Caco-2 (cell line): Measurements from ENCODE around the gene VWA5A. TPM values are rescaled to one million over a fixed set of nuclear protein-coding genes. Genes with fewer than 3 reads are reported as not detected.

ENCODE experiments used
- BruUV-seq: library from RNA; stranded (reverse); fragments of 400-500 nt; replicated peaks from 2 replicates; lab custom pipeline; 2021; lab: Mats Ljungman, UMichigan
- CTCF ChIA-PET: fragments of 300-600 bp; sonication (Branson Sonifier 250); formaldehyde crosslinking; loops from one replicate; lab custom pipeline; 2022; ENCODE audit warnings: antibody characterized with exemption; lab: Charles Lee
- POLR2A ChIA-PET: fragments of 300-600 bp; sonication (Branson Sonifier 250); formaldehyde crosslinking; loops from one replicate; lab custom pipeline; 2022; ENCODE audit warnings: antibody characterized with exemption; lab: Charles Lee
- DNase-seq, 2 experiments: peaks; one replicate each; pipeline versions ENCODE4 v3.0.0 to v3.0.0-alpha.2; 2020 to 2022
- H3K27me3 ChIP-seq: replicated peaks from 2 replicates; pipeline ENCODE4 v1.6.0; 2011; ENCODE audit warnings: low read length; ENCODE audit not compliant: control insufficient read depth, insufficient read depth
- H3K36me3 ChIP-seq: 2 replicates; pipeline ENCODE4 v1.5.1; 2011; ENCODE audit warnings: low read length; ENCODE audit not compliant: control insufficient read depth, insufficient read depth
- H3K4me1 ChIP-seq: fragments of 250-450 bp; sonication (Bioruptor Pico); 2 replicates; pipeline ENCODE4 v1.5.1; 2020; ENCODE audit warnings: mild to moderate bottlenecking
- H3K4me3 ChIP-seq: 2 replicates; pipeline ENCODE4 v1.5.1; 2011; ENCODE audit warnings: low read depth, mild to moderate bottlenecking, control low read depth, low read length
- H3K9me3 ChIP-seq: fragments of 250-450 bp; sonication (Bioruptor Pico); 2 replicates; pipeline ENCODE4 v1.5.1; 2020; ENCODE audit warnings: mild to moderate bottlenecking, moderate library complexity
- H3K27ac Mint-ChIP-seq: one replicate; pipeline ENCODE4 v1.8.0; 2022; ENCODE audit warnings: mixed read lengths; ENCODE audit not compliant: unreplicated experiment
- H3K27me3 Mint-ChIP-seq: one replicate; pipeline ENCODE4 v1.8.0; 2022; ENCODE audit warnings: mixed read lengths; ENCODE audit not compliant: insufficient read depth, unreplicated experiment
- H3K36me3 Mint-ChIP-seq: one replicate; pipeline ENCODE4 v1.8.0; 2022; ENCODE audit warnings: mild to moderate bottlenecking, mixed read lengths; ENCODE audit not compliant: insufficient read depth, unreplicated experiment
- H3K4me1 Mint-ChIP-seq: one replicate; pipeline ENCODE4 v1.8.0; 2022; ENCODE audit warnings: low read depth, mixed read lengths; ENCODE audit not compliant: unreplicated experiment
- H3K4me3 Mint-ChIP-seq: one replicate; pipeline ENCODE4 v1.8.0; 2022; ENCODE audit warnings: mild to moderate bottlenecking, moderate library complexity, mixed read lengths; ENCODE audit not compliant: unreplicated experiment
- H3K9me3 Mint-ChIP-seq: one replicate; pipeline ENCODE4 v1.8.0; 2022; ENCODE audit warnings: mixed read lengths; ENCODE audit not compliant: unreplicated experiment
- intact Hi-C: fragments of 100-400 bp; cut with micrococcal nuclease; formaldehyde crosslinking; loops from one replicate; pipeline ENCODE4 v1.10.0; 2022; ENCODE audit not compliant: unreplicated experiment
- total RNA-seq: library from RNA; stranded (reverse); gene quantifications from 2 replicates; pipeline ENCODE4 v1.2.3, GENCODE V29; 2022
- TF ChIP-seq, protein P1 (sequence below), 2 experiments: fragments of 200-600 bp in 1 of 2; IDR thresholded peaks; 1 replicate in 1 of 2; 2 replicates in 1 of 2; pipeline versions ENCODE4 v1.5.1 to v1.8.0; 2011 to 2022; ENCODE audit warnings: antibody characterized with exemption in 1 of 2, control low read depth in 1 of 2, inconsistent platforms in 1 of 2, low read depth in 1 of 2, low read length in 1 of 2, mild to moderate bottlenecking in 1 of 2, moderate library complexity in 1 of 2; ENCODE audit not compliant: insufficient read depth in 1 of 2, severe bottlenecking in 1 of 2, unreplicated experiment in 1 of 2

Gene VWA5A
- total RNA-seq, 1 experiment from 2014 or later: 1.6 TPM

GRCh38 chr11:124172101-124172500 lies 56.9 kb downstream of the VWA5A start:
- TF ChIP-seq, protein P1, sequence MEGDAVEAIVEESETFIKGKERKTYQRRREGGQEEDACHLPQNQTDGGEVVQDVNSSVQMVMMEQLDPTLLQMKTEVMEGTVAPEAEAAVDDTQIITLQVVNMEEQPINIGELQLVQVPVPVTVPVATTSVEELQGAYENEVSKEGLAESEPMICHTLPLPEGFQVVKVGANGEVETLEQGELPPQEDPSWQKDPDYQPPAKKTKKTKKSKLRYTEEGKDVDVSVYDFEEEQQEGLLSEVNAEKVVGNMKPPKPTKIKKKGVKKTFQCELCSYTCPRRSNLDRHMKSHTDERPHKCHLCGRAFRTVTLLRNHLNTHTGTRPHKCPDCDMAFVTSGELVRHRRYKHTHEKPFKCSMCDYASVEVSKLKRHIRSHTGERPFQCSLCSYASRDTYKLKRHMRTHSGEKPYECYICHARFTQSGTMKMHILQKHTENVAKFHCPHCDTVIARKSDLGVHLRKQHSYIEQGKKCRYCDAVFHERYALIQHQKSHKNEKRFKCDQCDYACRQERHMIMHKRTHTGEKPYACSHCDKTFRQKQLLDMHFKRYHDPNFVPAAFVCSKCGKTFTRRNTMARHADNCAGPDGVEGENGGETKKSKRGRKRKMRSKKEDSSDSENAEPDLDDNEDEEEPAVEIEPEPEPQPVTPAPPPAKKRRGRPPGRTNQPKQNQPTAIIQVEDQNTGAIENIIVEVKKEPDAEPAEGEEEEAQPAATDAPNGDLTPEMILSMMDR (IDR thresholded peaks at IDR 0.05; ENCODE audit: insufficient read depth in 1 of 2, low read depth in 1 of 2, low read length in 1 of 2, severe bottlenecking in 1 of 2, unreplicated experiment in 1 of 2): no peak
- H3K9me3 Mint-ChIP-seq: no peaks in the 10 kb centered on the region
- CTCF ChIA-PET: no interaction called here
- H3K4me1 Mint-ChIP-seq: no peaks in the 10 kb centered on the region
- no peaks in the 10 kb centered on the region for H3K36me3 ChIP-seq
- H3K27me3 Mint-ChIP-seq: peaks cover 4% of the 10 kb centered on the region
- H3K4me3 ChIP-seq: no peak overlapping the region
- intact Hi-C loops: no loop called here
- H3K4me3 Mint-ChIP-seq: no peak overlapping the region
- DNase-seq: no peak
- no peaks in the 10 kb centered on the region for H3K9me3 ChIP-seq
- POLR2A ChIA-PET: interaction anchor here (0.7 kb wide), 1 partner anchor 81 kb away, joined by 3 read pairs; no protein-coding TSS in a partner anchor
- BruUV-seq: no TSS peak
- no peaks in the 10 kb centered on the region for H3K4me1 ChIP-seq
- H3K27ac Mint-ChIP-seq: no peak overlapping the region
- no peaks in the 10 kb centered on the region for H3K36me3 Mint-ChIP-seq
- no peaks in the 10 kb centered on the region for H3K27me3 ChIP-seq

DNA sequence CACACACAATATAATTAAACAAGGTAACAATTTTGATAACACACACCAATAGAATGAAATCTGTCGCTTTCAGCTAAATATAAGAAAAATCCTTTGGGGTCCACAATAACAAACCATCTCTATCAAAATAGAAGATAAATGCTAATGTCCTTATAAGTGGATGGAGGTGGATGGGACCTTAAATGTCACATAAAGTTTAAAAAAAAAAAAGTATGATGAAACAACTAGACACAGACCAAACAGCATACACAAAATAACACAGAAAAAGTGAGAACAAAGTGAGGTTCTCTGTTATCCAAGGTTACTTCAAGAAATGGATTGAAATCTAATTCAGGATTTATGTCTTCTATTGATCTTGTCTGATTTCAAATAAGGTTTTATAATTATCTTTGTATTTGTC lies 57.3 kb downstream of the VWA5A start:
- no peaks in the 10 kb centered on the region for H3K9me3 Mint-ChIP-seq
- intact Hi-C loops: no loop called here
- Histone ChIP-seq H3K4me3 (no peak overlapping the region), H3K9me3 (no peaks in the 10 kb centered on the region), H3K27me3 (no peaks in the 10 kb centered on the region), H3K36me3 (no peaks in the 10 kb centered on the region), H3K4me1 (no peaks in the 10 kb centered on the region)
- no peak for DNase-seq
- POLR2A ChIA-PET: interaction anchor here (0.7 kb wide), 1 partner anchor 80 kb away, joined by 3 read pairs; no protein-coding TSS in a partner anchor
- peaks cover 2% of the 10 kb centered on the region for H3K27me3 Mint-ChIP-seq
- H3K27ac Mint-ChIP-seq: no peak overlapping the region
- TF ChIP-seq, protein P1 (IDR thresholded peaks at IDR 0.05; ENCODE audit: insufficient read depth in 1 of 2, low read depth in 1 of 2, low read length in 1 of 2, severe bottlenecking in 1 of 2, unreplicated experiment in 1 of 2): no peak
- H3K4me1 Mint-ChIP-seq: no peaks in the 10 kb centered on the region
- no TSS peak for BruUV-seq
- no peaks in the 10 kb centered on the region for H3K36me3 Mint-ChIP-seq
- CTCF ChIA-PET: no interaction called here
- no peak overlapping the region for H3K4me3 Mint-ChIP-seq

GRCh38 chr11:124174001-124174583 lies 58.8 kb downstream of the VWA5A start:
- H3K4me3 ChIP-seq: no peak overlapping the region
- CTCF ChIA-PET: no interaction called here
- H3K9me3 Mint-ChIP-seq: no peaks in the 10 kb centered on the region

More at GRCh38 chr11:124174001-124174583, 58.8 kb downstream of the VWA5A start:
- no peaks in the 10 kb centered on the region for H3K36me3 Mint-ChIP-seq
- TF ChIP-seq, protein P1 (IDR thresholded peaks at IDR 0.05; ENCODE audit: insufficient read depth in 1 of 2, low read depth in 1 of 2, low read length in 1 of 2, severe bottlenecking in 1 of 2, unreplicated experiment in 1 of 2): no peak
- no peaks in the 10 kb centered on the region for H3K4me1 Mint-ChIP-seq
- H3K4me3 Mint-ChIP-seq: no peak overlapping the region
- DNase-seq: peak in 1 of 2 experiments; percentile 20
- H3K4me1 ChIP-seq: no peaks in the 10 kb centered on the region
- no peaks in the 10 kb centered on the region for H3K9me3 ChIP-seq
- BruUV-seq: no TSS peak
- H3K27me3 Mint-ChIP-seq: peaks cover 2% of the 10 kb centered on the region
- H3K27me3 ChIP-seq: no peaks in the 10 kb centered on the region
- POLR2A ChIA-PET: no interaction called here
- no peaks in the 10 kb centered on the region for H3K36me3 ChIP-seq
- intact Hi-C loops: no loop called here
- no peak overlapping the region for H3K27ac Mint-ChIP-seq
